Uterus (tissue), 4 donors: Measurements from ENCODE around the gene SELENOO. TPM values are rescaled to one million over a fixed set of nuclear protein-coding genes. Genes with fewer than 3 reads are reported as not detected.

Experiments used
- DNase-seq, 2 donors: peaks; one replicate each; pipeline ENCODE4 v3.0.0-alpha.2; 2019 to 2020
- H3K27ac ChIP-seq, 2 donors: fragments of 200-600 bp; sonication (generic); 1 replicate in 1 of 2; 2 replicates in 1 of 2; pipeline ENCODE4 v1.5.1; 2016 to 2018
- H3K27me3 ChIP-seq, 2 donors: fragments of 200-600 bp; sonication (generic); one replicate each; pipeline ENCODE4 v1.5.1; 2018 to 2019; ENCODE audit warnings: control low read depth in 1 of 2
- H3K36me3 ChIP-seq, 2 donors: fragments of 200-600 bp; sonication (generic); one replicate each; pipeline ENCODE4 v1.5.1; 2019; ENCODE audit warnings: control low read depth in 1 of 2
- H3K4me1 ChIP-seq, 2 donors: fragments of 200-600 bp; sonication (generic); one replicate each; pipeline ENCODE4 v1.5.1; 2018 to 2019; ENCODE audit warnings: control low read depth in 1 of 2
- H3K4me3 ChIP-seq, 2 donors: fragments of 200-600 bp; sonication (generic); 1 replicate in 1 of 2; 2 replicates in 1 of 2; pipeline ENCODE4 v1.5.1; 2018 to 2019; ENCODE audit warnings: mild to moderate bottlenecking in 1 of 2
- H3K9me3 ChIP-seq, 2 donors: fragments of 200-600 bp; sonication (generic); one replicate each; pipeline ENCODE4 v1.5.1; 2019; ENCODE audit warnings: control low read depth in 1 of 2
- POLR2A ChIP-seq, 2 donors: fragments of 450-650 bp; IDR thresholded peaks; one replicate each; pipeline ENCODE4 v1.6.1; 2016; ENCODE audit warnings: antibody characterized with exemption in 2 of 2, mild to moderate bottlenecking in 1 of 2, moderate library complexity in 1 of 2
- intact Hi-C: fragments of 100-400 bp; cut with DNase I; formaldehyde crosslinking; loops from one replicate; pipeline ENCODE4 v1.15.1; 2023; ENCODE audit warnings: low total_unique reads
- total RNA-seq, 4 donors: library from RNA; depleted of rRNA in 3 of 4; stranded (reverse); fragments of >200 nt in 3 of 4; gene quantifications; one replicate each; pipeline versions ENCODE4 v1.1.0 to v1.2.4, GENCODE V29; 2014 to 2023
- TF ChIP-seq, protein P1 (sequence below), 4 experiments: fragments of 200-600 bp in 2 of 4; fragments of 450-650 bp in 2 of 4; sonication (generic) in 2 of 4; IDR thresholded peaks; one replicate each; pipeline ENCODE4 v1.5.1; 2016 to 2019; ENCODE audit warnings: antibody characterized with exemption in 4 of 4, mild to moderate bottlenecking in 2 of 4, moderate library complexity in 1 of 4
- donor health status: DM: yes; HTN: yes; CAD: no.

SELENOO gene
- total RNA-seq, 4 donors from 2014 or later = 1.5 to 22.1 (median 10.0) TPM

GRCh38 chr22:50179937-50180726 lies 20.7 kb upstream of the SELENOO start:
- Histone ChIP-seq H3K36me3 (no peaks in the 10 kb centered on the region), H3K4me3 (no peak overlapping the region), H3K27ac (no peak overlapping the region), H3K27me3 (no peaks in the 10 kb centered on the region), H3K4me1 (peaks cover 0 to 5% of the 10 kb centered on the region in 2 donors), H3K9me3 (no peaks in the 10 kb centered on the region)
- TF ChIP-seq, protein P1, sequence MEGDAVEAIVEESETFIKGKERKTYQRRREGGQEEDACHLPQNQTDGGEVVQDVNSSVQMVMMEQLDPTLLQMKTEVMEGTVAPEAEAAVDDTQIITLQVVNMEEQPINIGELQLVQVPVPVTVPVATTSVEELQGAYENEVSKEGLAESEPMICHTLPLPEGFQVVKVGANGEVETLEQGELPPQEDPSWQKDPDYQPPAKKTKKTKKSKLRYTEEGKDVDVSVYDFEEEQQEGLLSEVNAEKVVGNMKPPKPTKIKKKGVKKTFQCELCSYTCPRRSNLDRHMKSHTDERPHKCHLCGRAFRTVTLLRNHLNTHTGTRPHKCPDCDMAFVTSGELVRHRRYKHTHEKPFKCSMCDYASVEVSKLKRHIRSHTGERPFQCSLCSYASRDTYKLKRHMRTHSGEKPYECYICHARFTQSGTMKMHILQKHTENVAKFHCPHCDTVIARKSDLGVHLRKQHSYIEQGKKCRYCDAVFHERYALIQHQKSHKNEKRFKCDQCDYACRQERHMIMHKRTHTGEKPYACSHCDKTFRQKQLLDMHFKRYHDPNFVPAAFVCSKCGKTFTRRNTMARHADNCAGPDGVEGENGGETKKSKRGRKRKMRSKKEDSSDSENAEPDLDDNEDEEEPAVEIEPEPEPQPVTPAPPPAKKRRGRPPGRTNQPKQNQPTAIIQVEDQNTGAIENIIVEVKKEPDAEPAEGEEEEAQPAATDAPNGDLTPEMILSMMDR (IDR thresholded peaks at IDR 0.05) = no peak
- TF ChIP-seq POLR2A (IDR thresholded peaks at IDR 0.05) = no peak
- intact Hi-C loops = no loop called here
- no peak for DNase-seq

DNA sequence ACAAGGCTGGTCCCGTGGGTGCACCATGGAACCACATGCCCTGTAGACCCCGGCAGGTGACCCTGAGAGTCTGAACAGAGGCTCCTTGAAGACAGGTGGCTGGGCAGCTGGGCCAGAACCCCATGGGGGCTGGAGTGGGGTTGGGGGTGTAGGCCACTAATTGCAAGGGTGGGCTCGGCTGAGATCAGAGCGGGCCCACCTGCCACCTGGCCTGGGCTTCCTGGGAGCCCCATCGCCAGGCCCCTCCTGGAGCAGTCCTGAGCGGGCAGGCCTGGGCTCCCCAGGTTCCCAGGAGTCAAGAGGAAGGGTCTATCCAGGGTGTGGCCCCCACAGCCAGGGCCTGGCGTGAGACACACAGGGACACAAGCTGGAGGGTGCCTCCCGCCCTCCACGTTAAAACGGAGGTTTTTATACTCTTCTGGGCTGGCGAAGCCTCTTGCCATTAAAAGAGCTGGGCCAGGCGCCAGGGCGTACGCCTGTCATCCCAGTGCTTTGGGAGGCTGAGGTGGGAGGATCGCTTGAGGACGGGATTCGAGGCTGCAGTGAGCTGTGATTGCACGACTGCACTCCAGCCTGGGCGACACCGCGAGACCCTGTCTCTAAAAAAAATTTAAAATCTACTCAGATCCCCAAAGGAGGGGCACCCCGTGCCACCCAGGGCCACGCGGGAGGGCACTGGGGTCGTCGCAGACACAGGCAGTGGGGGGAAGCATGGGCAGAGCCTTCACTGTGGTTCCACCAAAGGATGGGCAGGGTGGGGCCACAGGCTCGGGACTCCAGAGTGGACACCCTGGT lies 19.9 kb upstream of the SELENOO start:
- intact Hi-C loops = no loop called here
- H3K9me3 ChIP-seq = no peaks in the 10 kb centered on the region
- H3K27me3 ChIP-seq = no peaks in the 10 kb centered on the region
- no peak overlapping the region for H3K4me3 ChIP-seq
- H3K36me3 ChIP-seq = no peaks in the 10 kb centered on the region
- H3K4me1 ChIP-seq = peaks cover 0 to 9% of the 10 kb centered on the region in 2 donors
- H3K27ac ChIP-seq = no peak overlapping the region
- DNase-seq = peak in 1 of 2 donors; percentile 11
- TF ChIP-seq, protein P1 (IDR thresholded peaks at IDR 0.05) = no peak
- TF ChIP-seq POLR2A (IDR thresholded peaks at IDR 0.05) = no peak

DNA sequence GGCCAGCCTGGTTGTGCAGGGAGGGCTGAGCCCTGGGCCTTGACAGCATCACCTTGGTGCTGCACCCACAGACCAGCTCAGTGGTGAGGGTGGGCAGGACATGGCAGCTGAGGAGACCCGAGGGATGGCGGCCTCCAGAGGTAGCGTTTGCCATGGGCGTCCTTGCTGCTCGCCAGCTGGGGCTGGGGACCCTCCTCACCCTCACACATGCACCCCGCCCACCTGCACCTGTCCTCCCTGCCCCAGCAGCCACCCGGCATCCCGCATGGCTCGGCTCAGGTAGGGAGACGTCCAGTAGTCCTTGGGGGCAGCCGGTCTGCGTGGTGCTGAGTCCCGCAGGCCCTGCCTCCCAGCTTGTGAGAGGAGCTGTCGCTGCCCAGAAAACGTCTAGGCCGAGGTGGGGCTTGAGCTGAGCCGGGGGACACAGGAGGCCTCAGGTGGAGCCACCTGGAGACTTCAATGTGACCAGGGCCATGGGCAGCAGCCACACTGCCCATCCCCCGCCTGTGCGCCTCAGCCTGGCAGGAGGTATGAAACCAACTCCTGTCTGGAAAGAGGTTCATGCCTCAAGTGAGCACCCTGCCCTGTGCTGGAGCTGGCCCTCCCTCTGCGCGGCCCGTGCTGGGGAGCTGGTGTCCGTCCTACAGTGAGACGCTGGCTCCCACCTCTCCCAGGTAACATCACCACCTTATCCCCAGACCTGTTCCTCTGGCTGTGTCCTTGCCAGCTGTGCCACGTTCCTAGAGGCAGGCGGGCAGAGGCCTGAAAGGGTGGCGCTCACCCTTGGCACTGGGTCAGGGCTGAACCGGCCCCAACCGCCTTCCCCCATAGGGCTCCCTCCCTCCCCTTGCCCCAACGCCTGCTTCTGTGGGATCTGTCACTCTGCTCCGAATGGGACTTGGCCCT lies 18.4 kb upstream of the SELENOO start:
- DNase-seq = no peak
- H3K9me3 ChIP-seq = no peaks in the 10 kb centered on the region
- peaks cover 0 to 15% of the 10 kb centered on the region in 2 donors for H3K4me1 ChIP-seq
- no peaks in the 10 kb centered on the region for H3K36me3 ChIP-seq
- no peak overlapping the region for H3K4me3 ChIP-seq
- TF ChIP-seq, protein P1 (IDR thresholded peaks at IDR 0.05) = no peak
- TF ChIP-seq POLR2A (IDR thresholded peaks at IDR 0.05) = no peak
- H3K27ac ChIP-seq = no peak overlapping the region
- H3K27me3 ChIP-seq = no peaks in the 10 kb centered on the region
- intact Hi-C loops = no loop called here

DNA sequence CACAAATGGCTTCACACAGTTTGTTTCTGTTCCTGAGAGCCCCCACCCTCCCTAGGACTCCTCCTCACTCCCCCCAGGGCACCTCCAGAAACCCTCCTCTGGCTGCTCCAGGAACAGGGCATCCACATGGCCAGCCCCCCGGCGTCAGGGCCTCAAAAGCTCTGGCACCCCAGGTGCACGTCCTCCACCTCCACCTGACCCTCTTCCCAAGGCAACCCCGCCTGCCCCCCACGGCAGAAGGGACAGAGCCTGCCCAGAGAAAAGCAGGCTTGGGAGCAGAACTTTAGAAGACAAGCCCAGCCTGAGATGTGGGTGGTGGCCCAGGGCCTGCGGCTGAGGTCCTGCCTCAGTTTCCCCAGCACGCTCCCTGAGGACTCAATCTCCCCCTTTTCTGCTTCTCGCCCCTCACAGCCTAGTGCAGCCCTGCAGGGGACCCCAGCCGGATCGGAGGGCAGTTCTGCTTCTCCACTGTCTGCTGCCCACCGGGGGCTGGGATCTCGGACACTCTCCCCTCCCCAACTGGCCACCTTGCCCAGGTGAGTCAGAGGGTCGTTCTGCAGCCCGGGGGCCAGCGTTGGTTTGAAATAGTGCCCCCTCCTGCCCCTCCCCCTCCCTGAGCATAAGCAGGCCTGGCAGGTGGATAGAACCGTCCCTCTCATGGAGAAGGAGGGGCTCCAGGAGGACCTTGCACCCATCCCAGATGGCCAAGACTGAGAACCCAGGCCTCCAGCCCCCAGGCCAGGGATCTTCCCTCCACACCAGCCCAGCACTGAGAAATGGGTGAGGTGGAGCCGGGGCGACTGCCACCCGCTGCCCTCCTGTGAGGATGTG lies 17.5 kb upstream of the SELENOO start:
- Histone ChIP-seq H3K4me1 (peaks cover 0 to 15% of the 10 kb centered on the region in 2 donors), H3K27me3 (no peaks in the 10 kb centered on the region), H3K9me3 (no peaks in the 10 kb centered on the region), H3K27ac (no peak overlapping the region), H3K4me3 (no peak overlapping the region), H3K36me3 (no peaks in the 10 kb centered on the region)
- DNase-seq = no peak
- TF ChIP-seq, protein P1 (IDR thresholded peaks at IDR 0.05) = no peak
- TF ChIP-seq POLR2A (IDR thresholded peaks at IDR 0.05) = no peak
- intact Hi-C loops = no loop called here
